Pulmonary artery endothelial cell (primary cell): ENCODE results near the gene ROCK2. TPM values are rescaled to one million over a fixed set of nuclear protein-coding genes. Genes with fewer than 3 reads are reported as not detected.
A peak's percentile ranks its signal among the peaks of the same experiment; 100 is the strongest.
"Not testable (repeated sequence)": the region's sequence is repeated elsewhere in the genome, so short reads cannot be mapped to it uniquely, and the experiment has no call there.

Experiments used
- DNase-seq: peaks from one replicate; pipeline ENCODE4 v3.0.0-alpha.2; 2011; ENCODE audit warnings: low read depth, low spot score
- total RNA-seq: library from RNA; depleted of rRNA; stranded (reverse); fragments of >200 nt; gene quantifications from 2 replicates; pipeline ENCODE4 v1.2.3, GENCODE V29; 2014

The ROCK2 gene
- total RNA-seq, 1 donor from 2014 or later: 53.4 TPM

DNA sequence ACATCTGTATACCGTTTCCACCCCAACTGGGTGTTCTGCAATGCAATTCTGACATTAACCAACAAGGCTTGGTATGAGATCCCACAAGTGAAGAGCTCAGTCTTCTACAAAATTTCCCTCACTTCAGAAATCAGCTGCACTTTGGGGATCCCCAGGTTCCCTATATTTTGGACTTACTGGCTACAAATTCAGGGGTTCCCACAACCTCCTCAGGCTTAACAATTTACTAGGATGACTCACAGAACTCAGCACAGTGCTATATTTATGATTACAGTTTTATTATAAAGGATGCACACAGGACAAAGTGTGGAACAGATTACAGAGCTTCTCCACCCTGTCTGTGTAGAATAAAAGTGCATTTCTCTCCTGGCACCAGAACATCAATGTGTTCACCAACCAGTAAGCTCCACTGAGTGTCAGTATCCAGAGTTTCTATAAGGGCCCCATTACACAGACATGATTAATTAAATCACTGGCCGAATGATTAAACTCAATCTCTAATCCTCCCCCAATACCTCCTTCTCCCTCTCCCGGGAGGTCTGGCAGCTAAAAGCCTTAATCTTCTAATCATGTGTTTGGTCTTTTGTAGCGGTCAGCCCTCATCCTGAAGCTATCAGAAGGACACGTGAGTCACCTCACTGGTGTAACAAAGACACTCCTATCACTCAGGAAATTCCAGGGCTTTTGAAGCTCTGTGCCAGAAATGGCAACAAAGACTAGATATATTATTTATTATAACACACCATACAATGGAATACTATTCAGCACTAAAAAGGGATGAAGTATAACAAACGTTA lies 104.6 kb downstream of the ROCK2 start:
- peak; percentile 46 for DNase-seq

DNA sequence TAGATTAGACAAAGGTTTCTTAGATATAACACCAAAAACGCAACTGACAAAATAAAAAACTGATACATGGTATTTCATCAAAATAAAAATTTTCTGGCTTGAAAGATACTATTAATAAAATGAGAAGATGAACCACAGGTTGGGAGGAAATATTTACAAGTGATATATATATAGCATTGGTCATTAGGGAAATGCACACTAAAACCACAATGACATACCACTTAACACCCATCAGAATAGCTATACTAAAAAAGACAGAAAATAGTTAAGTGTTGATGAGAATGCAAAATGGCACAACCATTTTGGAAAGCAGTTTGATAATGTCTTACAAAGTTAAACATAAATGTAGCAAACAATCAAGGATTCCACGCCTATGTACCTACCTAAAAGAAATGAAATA lies 105.3 kb downstream of the ROCK2 start:
- no peak for DNase-seq

DNA sequence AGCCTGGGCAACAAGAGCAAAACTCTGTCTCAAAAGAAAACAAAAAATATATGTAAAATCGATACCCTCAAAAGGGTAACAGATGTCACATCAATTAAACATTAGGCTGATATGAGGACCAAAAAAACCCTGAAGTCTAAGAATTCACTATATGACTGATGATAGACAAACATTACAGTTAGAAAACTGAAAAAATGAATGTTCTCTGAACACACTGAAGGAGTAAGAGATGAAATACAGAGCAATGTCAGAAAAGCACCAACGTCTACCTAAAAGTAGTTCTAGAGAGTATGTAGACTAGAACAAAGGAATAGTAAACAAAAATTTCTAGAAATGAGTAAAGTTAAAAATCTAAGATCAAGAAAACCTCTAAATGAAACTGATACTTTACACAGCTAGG lies 107.3 kb downstream of the ROCK2 start:
- DNase-seq: no peak

DNA sequence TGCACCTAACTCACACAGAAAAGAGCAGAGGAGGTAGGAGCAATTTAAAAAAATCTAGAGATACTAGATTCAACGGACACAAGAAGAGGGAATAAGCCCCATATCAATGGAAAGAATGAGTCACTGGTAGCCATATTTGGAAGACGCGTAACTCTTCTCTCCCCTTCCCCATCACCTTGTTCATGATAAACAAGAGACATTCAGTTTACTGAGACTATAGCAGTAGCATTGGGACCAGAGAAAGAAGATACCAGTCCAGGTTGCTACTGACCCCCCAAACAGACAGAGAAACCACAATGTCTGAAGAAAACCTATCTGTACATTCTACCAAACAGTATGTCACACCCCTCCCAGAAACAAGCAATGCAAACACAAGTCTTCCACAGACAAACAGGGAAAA lies 108.1 kb downstream of the ROCK2 start:
- no peak for DNase-seq

DNA sequence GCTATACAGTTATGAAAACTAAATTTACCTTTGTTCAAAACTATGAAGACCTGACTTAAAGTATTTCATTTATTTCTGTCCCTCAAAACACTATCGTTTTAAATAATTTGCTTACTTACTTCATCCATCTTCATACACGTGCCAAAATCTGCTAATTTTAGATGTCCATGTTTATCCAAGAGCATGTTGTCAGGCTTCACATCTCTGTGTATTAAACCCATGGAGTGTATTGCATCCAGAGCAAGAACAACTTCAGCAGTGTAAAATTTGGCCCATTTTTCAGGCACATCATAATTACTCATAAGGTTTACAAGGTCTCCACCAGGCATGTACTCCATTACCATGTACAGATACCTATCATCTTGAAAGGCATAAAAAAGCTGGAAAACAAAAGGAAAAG lies 108.9 kb downstream of the ROCK2 start:
- no peak for DNase-seq

DNA sequence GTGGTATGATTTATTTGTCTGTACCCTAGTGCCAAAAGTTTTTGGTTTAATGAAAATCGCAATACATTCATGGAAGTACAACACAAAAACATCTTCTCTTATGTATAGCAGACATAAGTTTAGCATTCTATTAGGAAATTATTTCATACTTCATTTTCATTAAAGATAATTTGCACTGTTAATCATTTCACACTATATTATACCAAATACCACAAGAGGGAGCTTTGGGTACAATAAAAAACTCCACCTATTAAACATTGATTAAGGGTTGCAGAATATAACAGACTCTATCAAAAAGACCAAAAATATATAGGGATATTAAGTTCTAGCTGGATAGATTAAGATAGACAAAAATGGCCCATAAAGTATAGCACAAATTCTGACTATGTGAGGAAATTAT lies 110.1 kb downstream of the ROCK2 start:
- no peak for DNase-seq

DNA sequence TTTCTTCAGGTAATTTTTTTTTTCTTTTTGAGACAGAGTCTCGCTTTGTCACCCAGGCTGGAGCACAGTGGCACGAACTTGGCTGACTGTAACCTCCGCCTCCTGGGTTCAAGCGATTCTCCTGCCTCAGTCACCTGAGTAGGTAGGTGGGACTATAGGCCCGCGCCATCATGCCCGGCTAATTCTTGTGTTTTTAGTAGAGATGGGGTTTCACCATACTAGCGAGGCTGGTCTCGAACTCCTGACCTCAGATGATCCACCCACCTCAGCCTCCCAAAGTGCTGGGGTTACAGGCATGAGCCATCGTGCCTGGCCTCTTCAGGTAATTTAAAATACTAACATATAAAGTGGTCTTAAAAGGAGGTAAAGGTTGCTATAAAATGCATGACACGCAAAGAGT lies 113.2 kb downstream of the ROCK2 start:
- not testable (repeated sequence) for DNase-seq

DNA sequence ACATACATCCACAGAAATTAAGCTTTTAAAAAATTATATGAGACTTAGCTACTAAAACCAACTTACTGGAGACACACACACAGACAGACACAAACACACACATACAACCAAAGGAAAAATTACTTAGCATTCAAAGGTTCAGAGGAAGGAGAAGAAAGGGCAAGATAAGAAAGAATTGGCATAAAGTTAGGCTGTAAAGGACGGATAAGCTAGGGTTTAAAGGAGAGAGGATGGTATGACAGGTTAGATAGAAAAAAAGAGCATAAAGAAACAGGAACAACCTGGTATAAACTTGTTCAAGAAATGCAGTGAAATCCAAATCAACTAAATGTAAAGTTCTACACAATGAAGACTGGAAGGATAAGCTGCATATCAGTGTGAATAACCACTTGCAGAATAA lies 115.7 kb downstream of the ROCK2 start:
- DNase-seq: no peak

DNA sequence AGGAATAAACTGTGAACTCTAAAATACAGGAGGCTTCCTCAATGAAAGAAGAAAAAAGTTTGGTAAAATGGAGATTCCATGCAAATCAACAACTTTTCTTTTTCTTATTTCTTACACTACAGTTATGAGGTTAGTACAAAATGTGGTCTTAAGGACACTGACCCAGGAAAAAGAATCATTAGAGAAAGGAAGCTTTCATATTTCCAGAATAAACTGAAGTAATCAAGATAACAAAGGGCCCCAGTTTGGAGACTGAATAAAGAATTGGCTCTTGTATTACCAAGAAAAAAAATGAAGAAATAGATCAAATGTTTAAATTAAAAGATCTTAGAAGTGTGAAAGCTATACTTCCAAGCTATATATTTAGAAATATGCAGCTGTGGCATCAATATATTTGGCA lies 116.8 kb downstream of the ROCK2 start:
- no peak for DNase-seq

DNA sequence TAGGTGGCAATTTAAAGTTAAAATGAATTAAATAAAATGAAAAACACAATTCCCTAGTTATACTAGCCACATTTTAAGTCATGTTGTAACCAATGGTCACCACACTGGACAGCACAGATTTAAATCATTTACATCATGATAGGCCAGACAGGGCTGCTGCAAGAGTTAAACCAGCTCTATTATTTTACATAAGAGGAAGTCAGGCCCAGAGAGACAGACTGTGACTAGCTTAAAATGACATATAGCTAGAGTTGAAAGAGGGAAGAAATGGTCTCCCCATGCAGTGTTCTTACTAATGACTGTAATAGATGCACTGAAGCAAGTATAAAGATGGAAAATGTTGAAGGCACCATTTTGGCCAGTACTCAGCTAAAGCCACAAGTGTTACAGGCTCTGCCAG lies 119.5 kb downstream of the ROCK2 start:
- DNase-seq: no peak

DNA sequence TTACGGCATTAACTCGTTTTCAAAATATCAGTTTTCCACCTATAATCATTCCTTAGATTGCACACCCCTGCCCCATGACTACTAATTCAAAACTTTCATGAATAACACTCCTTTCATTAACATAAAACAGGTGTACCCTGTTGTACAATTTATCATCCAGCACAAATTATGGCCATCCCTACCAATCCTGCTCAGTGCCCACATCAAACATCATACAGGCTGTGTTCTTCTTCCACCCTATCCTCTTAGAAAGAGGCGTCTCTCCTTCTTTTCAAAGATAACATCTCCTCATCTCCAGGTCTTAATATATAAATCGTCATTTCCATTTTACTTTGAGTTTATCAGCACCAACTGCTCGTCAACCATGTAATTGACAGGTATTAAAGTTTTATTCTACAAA lies 121.6 kb downstream of the ROCK2 start:
- DNase-seq: no peak

DNA sequence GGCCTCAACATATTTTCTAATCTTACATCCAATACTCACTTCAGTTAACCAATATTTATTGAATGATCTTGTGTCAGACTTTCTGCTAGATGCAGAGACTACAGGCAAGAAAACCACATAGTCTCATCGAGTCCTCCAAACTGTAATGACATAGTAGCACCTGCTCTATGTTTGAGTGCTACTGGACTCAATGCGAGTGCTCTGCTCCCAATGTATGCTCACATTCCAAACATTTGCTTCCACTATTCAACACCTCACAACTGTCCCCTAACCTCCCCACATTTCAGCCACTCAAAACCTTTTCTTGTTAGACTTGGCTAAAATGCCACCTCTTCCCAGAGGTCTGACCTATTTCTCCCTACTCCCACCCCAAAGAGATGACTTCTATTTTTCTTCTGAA lies 124.0 kb downstream of the ROCK2 start:
- DNase-seq: no peak

DNA sequence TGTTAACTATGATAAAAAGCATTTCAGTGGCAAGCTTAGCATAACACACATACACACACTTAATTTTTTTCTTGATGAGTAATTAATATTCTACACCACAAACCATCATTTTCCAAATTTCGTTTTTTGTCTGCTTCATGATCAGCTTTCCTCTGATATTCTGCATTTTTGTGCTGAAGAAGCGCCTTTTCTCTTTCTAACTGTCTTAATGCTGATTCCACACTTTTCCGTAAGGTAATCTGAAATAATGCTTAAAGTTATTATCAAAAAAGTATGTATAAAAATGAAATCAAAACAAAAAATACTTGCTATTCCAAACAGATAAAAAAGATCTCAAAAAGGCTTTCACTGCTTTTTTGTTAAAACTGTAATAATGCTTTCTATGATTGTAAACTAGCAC lies 129.0 kb downstream of the ROCK2 start:
- DNase-seq: no peak

DNA sequence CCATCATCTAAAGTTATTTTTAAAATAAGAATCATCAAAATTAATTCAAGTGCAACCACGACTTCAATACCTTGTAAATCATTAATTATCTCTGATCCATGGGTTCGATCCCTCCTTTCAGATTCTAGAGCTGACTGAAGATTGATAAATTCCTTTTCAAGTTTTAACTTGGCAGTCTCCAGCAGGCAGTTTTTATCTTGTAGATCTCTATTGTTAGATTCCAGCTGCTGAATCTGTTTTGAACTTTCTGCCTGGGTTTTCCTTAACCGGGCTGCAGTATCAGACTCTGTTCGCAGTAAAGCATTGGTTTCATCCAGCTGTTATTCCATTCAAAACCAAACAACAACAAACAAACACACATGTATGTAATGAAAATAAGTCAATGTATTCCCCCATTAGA lies 129.7 kb downstream of the ROCK2 start:
- no peak for DNase-seq

DNA sequence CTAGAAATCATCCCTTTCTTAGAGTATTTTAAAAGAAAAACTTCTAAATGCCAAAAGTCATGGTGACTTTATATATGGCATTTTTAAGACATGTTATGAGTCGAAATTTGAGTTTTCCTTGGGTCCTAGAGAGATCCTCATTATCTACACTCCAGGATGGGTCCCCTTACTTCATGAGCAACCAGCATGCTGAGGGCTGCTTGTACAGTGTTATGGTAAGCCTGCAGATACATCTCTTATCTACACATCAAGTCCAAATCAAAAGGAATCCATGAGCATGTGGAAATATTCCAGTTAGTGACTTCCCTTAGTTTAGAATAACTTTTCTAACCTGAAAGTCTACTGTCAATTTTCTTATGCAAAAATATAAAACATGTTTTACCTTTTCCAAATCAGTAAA lies 130.5 kb downstream of the ROCK2 start:
- no peak for DNase-seq

DNA sequence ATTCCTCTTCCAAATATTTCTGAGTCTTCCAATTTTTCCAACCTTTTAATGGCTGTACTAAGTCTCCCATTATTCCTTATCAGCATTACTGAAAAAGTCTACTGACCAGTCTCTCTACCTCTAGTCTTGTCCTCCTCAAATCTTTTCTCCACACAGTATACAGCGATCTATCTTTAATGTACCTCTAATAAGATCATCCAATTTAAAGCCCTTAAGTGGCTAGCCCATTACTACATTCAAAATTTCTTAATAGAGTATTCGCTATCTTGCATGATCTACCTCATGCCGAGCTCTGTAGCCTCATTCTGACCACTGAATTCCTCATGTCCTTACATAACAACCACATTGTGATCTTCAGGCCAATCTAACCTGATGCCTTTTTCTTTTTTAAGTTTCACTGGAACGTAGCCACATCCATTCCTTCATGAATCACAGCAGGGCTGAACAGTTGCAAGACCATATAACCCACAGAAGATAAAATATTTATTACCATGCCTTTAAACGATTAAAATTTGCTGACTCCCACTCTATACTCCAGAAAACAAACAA lies 131.3 kb downstream of the ROCK2 start:
- no peak for DNase-seq

DNA sequence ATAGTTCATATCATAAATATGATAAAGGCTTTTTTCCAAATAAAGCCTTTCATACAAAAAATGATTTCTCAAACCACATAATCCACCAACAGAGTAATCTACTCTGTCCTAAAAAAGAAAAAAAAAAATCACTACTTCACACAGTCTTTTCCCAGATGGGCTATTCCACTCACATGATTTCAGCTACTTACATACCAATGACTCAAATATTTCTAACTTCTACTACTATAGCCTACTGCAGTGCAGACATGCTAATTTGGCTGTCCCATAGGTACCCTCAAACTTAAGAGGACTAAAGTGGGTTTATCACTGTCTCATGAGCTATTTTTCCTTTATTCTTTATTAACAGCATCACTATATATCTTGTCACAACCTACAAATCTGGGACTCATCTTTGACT lies 131.8 kb downstream of the ROCK2 start:
- no peak for DNase-seq

DNA sequence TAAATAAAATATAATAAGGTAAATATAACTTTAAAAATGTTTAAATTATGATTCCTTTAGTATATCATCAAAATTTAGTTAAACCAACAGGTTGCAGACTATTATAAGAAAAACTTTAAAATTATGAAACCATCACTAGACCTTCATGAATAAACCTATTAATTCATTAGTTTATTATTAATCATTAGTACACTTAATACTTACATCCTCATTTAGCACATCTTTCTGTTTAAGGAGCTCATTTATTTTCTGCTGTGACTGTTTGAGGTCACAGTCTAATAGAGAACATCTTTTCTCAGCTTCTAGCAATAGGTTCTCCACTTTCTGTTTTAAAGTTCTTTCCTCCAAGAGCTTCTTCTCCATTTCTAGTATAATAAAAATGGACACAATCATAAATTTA lies 136.4 kb downstream of the ROCK2 start:
- no peak for DNase-seq

DNA sequence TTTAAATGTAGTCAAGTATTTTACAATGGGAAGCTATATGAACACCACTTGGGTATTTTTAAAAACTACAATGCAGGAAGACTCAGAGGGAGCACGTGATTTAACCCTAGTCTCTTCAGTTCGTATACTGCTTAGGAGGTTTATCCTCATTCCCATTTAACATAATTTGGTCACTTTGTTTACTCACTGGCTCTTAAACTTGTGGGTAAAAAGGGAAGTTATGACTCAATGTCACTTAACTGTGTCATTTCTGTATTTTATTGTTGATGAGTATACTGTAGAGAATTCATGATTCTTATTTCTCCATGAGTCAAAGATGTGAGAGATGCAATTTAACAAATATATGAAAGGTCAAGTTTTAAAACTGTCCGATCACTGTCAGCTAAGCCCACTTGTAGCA lies 141.0 kb downstream of the ROCK2 start:
- DNase-seq: no peak

DNA sequence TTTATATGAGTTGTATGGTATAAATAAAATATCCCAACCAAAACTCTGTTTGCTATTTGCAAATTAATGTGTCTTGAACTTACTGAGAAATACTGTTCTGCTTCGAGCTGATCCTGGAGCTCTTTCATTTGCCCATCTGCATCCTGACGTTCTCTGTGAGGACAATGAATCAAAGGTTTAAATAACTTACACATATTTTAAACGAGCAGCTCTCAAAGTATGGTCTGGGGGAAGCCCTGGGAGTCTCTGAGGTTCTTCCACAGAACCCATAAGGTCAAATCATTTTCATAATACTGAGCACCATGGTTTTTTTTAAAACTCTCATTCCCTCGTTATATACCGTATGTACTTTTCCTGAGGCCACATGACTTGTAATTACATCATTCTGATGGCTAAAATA lies 142.5 kb downstream of the ROCK2 start:
- no peak for DNase-seq

DNA sequence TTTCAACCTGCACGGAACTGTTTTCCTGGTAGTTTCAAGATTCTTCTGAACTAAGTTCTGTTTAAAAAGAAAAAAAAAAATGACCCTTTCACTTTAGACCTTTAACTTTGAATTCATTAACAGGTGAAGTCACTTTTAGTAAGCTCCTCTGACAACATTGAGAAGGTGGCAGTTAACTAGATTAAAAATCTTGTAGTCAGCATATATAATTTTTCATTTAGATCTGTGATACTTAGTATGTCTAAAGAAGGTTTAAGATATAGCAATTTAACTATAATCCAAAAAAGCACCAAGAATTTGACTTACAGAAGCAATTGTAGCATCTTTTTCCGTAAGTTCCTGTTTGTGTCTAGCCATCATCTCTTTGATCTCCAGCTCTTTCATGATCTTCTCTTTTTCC lies 143.8 kb downstream of the ROCK2 start:
- no peak for DNase-seq

DNA sequence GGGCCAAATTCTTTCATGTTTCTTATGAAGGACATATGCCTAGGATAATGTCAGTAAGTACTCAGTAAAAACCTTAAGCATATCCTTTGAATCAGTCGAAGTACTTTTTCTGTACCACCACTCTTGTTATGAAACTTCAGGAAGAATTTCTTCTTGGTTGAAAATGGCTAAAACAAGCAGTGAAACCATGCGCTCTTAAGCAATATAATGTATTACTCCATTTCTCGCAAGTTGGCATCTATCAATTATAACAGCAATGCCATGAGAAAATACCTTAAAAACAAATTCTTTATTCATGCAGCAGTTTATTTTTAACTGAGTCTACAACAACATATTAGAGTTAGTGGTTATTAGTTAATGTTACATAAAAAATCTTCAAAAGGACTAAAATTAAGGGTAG lies 148.2 kb downstream of the ROCK2 start:
- DNase-seq: no peak

DNA sequence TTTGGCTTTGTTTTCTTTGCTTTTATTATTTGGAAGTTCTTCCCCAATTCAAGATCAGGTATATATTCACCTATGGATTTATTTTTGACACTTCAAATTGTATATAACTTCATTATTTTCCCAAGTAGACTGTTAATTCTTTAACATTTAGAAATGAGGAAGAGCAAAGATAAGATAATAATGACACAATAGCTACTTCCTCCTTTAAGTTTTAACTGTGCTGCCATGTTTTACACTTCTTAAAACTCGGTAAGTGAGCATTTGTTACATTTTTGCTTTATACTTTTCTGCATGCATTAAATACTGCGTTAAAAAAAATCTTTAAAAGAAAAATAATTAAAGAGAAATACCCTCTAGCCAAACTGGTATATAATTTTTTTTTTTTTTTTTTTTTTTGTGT lies 156.7 kb downstream of the ROCK2 start:
- DNase-seq: no peak
